Endothelial cell (in vitro differentiated cells): ENCODE data around the gene EPDR1. TPM values are rescaled to one million over a fixed set of nuclear protein-coding genes. Genes with fewer than 3 reads are reported as not detected.

Experiments
- DNase-seq: peaks from one replicate; pipeline ENCODE4 v3.0.0; 2021; ENCODE audit warnings: low spot score
- H3K27ac Mint-ChIP-seq: one replicate; pipeline ENCODE4 v1.8.0; 2021; ENCODE audit warnings: mixed read lengths, inconsistent platforms; ENCODE audit not compliant: unreplicated experiment
- H3K27me3 Mint-ChIP-seq: one replicate; pipeline ENCODE4 v1.8.0; 2021; ENCODE audit warnings: mild to moderate bottlenecking, moderate library complexity, mixed read lengths, inconsistent platforms; ENCODE audit not compliant: unreplicated experiment
- H3K36me3 Mint-ChIP-seq: one replicate; pipeline ENCODE4 v1.8.0; 2021; ENCODE audit warnings: mild to moderate bottlenecking, low read depth, mixed read lengths, inconsistent platforms; ENCODE audit not compliant: unreplicated experiment
- H3K4me1 Mint-ChIP-seq: one replicate; pipeline ENCODE4 v1.8.0; 2021; ENCODE audit warnings: mild to moderate bottlenecking, mixed read lengths, inconsistent platforms; ENCODE audit not compliant: unreplicated experiment
- H3K4me3 Mint-ChIP-seq: one replicate; pipeline ENCODE4 v1.8.0; 2021; ENCODE audit warnings: mild to moderate bottlenecking, mixed read lengths, inconsistent platforms; ENCODE audit not compliant: unreplicated experiment
- H3K9me3 Mint-ChIP-seq: one replicate; pipeline ENCODE4 v1.8.0; 2021; ENCODE audit warnings: mixed read lengths, inconsistent platforms; ENCODE audit not compliant: unreplicated experiment
- CTCF ChIP-seq: fragments of 200-600 bp; sonication (generic); IDR thresholded peaks from one replicate; pipeline ENCODE4 v1.5.0; 2021; ENCODE audit warnings: antibody characterized with exemption; ENCODE audit not compliant: unreplicated experiment
- total RNA-seq: library from RNA; stranded (reverse); fragmentation: NEBNext Ultra II Directional; extraction: Animal tissue kit (Norgen Biotek cat#: 25700); gene quantifications from one replicate; pipeline ENCODE4 v1.2.1, GENCODE V29; 2021; ENCODE audit not compliant: unreplicated experiment

Gene EPDR1
- total RNA-seq, 1 donor from 2014 or later, result 11.7 TPM

- Mint-ChIP-seq H3K4me3 (no peak overlapping the region), H3K27me3 (no peaks in the 10 kb centered on the region), H3K36me3 (no peaks in the 10 kb centered on the region), H3K9me3 (no peaks in the 10 kb centered on the region), H3K27ac (peak overlapping the region; percentile 64), H3K4me1 (peaks cover 8% of the 10 kb centered on the region)
- no peak for TF ChIP-seq CTCF
- peak; percentile 29 for DNase-seq
These were observed 22.6 kb downstream of the EPDR1 start for GRCh38 chr7:37942934-37943610.

- no peak overlapping the region for H3K27ac Mint-ChIP-seq
- no peaks in the 10 kb centered on the region for H3K27me3 Mint-ChIP-seq
- peaks cover 8% of the 10 kb centered on the region for H3K4me1 Mint-ChIP-seq
- H3K36me3 Mint-ChIP-seq, result no peaks in the 10 kb centered on the region
- no peak for DNase-seq
- H3K4me3 Mint-ChIP-seq, result no peak overlapping the region
- no peaks in the 10 kb centered on the region for H3K9me3 Mint-ChIP-seq
- no peak for TF ChIP-seq CTCF
These were observed 23.7 kb downstream of the EPDR1 start for GRCh38 chr7:37943905-37944736.

- Mint-ChIP-seq H3K36me3 (no peaks in the 10 kb centered on the region), H3K27me3 (no peaks in the 10 kb centered on the region), H3K27ac (no peak overlapping the region), H3K4me3 (no peak overlapping the region), H3K9me3 (no peaks in the 10 kb centered on the region), H3K4me1 (peaks cover 8% of the 10 kb centered on the region)
- no peak for TF ChIP-seq CTCF
- no peak for DNase-seq
These were observed 24.3 kb downstream of the EPDR1 start for GRCh38 chr7:37944737-37945054.

GRCh38 chr7:37945336-37945735, 24.9 kb downstream of the EPDR1 start:
- H3K4me3 Mint-ChIP-seq, result no peak overlapping the region
- TF ChIP-seq CTCF, result no peak
- H3K27me3 Mint-ChIP-seq, result no peaks in the 10 kb centered on the region
- no peaks in the 10 kb centered on the region for H3K36me3 Mint-ChIP-seq
- no peak for DNase-seq
- H3K4me1 Mint-ChIP-seq, result peaks cover 8% of the 10 kb centered on the region
- no peak overlapping the region for H3K27ac Mint-ChIP-seq
- no peaks in the 10 kb centered on the region for H3K9me3 Mint-ChIP-seq
